SU-DHL-6 (cell line): ENCODE measurements around the gene TMIGD1.

Experiments
- EZH2phosphoT487 ChIP-seq: fragments of 200-600 bp; sonication (generic), shearing (Covaris generic); conservative IDR thresholded peaks from 2 replicates; pipeline ENCODE4 v1.6.1; 2018; ENCODE audit warnings: mild to moderate bottlenecking, antibody characterized with exemption, low read length, moderate library complexity, mixed read lengths
- TF ChIP-seq, protein P1 (sequence below): fragments of 200-600 bp; sonication (generic); IDR thresholded peaks from one replicate; pipeline ENCODE4 v1.5.1; 2017; ENCODE audit warnings: antibody characterized with exemption, mild to moderate bottlenecking, low read length, moderate library complexity; ENCODE audit not compliant: insufficient read depth, poor library complexity, severe bottlenecking

DNA sequence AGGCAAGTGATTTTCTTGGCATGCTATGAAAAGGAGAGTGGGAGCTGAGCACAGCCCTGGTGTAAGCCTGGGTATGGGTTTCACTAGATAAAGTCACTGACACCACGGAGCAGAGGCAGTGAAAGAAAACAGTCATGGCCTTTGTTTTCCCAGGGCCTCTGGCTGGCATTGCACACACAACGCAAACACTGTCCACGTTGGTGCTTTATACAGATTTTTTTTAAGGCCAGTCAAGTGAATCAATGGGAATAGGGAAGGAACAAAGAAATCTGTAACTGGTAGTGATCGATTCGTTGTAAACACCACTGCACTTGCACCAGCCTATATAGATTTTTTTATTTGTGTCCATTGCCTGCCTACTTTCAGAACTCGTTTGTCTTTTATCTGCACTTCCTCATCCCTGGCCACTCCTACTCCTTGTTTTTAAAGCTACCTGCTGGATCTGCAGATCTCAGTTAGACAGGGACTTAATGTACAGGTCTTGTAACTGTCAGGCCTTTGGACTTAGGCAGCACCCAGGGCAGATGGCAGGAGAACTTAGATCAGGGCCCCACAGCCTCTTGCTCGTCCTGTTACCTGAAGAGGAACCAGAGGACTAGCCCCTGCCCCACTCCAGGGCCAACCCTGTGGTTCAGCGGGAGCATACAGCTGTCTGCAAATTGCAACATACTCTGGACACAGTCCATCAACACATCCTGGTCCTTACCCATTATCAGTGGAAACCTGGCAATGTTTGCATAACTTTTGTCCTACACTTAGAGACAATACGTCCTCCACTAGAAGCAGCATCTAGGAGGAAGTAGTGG is 10.6 kb upstream of the TMIGD1 start:
- TF ChIP-seq, protein P1, sequence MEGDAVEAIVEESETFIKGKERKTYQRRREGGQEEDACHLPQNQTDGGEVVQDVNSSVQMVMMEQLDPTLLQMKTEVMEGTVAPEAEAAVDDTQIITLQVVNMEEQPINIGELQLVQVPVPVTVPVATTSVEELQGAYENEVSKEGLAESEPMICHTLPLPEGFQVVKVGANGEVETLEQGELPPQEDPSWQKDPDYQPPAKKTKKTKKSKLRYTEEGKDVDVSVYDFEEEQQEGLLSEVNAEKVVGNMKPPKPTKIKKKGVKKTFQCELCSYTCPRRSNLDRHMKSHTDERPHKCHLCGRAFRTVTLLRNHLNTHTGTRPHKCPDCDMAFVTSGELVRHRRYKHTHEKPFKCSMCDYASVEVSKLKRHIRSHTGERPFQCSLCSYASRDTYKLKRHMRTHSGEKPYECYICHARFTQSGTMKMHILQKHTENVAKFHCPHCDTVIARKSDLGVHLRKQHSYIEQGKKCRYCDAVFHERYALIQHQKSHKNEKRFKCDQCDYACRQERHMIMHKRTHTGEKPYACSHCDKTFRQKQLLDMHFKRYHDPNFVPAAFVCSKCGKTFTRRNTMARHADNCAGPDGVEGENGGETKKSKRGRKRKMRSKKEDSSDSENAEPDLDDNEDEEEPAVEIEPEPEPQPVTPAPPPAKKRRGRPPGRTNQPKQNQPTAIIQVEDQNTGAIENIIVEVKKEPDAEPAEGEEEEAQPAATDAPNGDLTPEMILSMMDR, result no peak
- no peak for TF ChIP-seq EZH2phosphoT487
